ENCODE results near the gene PROM1. TPM values are rescaled to one million over a fixed set of nuclear protein-coding genes. Genes with fewer than 3 reads are reported as not detected.

Gene PROM1
- total RNA-seq, 1 donor from 2014 or later: not detected

Other genes starting within 250 kb of the PROM1 start
- gene FGFBP1, start 145.3 kb downstream of the PROM1 start, total RNA-seq: not detected in 2 replicates
- 1.8 and 2.0 TPM in 2 replicates for gene FGFBP2, start 120.8 kb downstream of the PROM1 start, total RNA-seq
- 27.2 and 29.3 TPM in 2 replicates for gene TAPT1, start 142.4 kb upstream of the PROM1 start, total RNA-seq

Data from activated CD4-positive, alpha-beta T cell treated with anti-CD3 and anti-CD28 coated beads, Interleukin-2, amount 10 ng/mL, durations not matched to agents 24 days and 14 days (primary cell).